IMR-90 (cell line): Measurements from ENCODE around the gene ARF1.

Source experiments
- BHLHE40 ChIP-seq: fragments of 150-350 bp; IDR thresholded peaks from 2 replicates; pipeline ENCODE4 v1.6.1; 2016; ENCODE audit warnings: mild to moderate bottlenecking, low read depth, low read length
- CEBPB ChIP-seq: IDR thresholded peaks from 2 replicates; pipeline ENCODE4 v1.6.1; 2012; ENCODE audit warnings: low read depth, low read length, improper control_type of control experiment
- FOS ChIP-seq: fragments of 150-350 bp; IDR thresholded peaks from 2 replicates; pipeline ENCODE4 v1.6.1; 2016; ENCODE audit warnings: low read depth, low read length
- MAFK ChIP-seq: IDR thresholded peaks from 2 replicates; pipeline ENCODE4 v1.6.1; 2012; ENCODE audit warnings: low read depth, low read length, improper control_type of control experiment
- MAZ ChIP-seq: IDR thresholded peaks from 2 replicates; pipeline ENCODE4 v1.6.1; 2012; ENCODE audit warnings: low read depth, mild to moderate bottlenecking, low read length, improper control_type of control experiment, moderate library complexity, borderline replicate concordance
- MXI1 ChIP-seq: IDR thresholded peaks from 2 replicates; pipeline ENCODE4 v1.6.1; 2012; ENCODE audit warnings: low read depth, mild to moderate bottlenecking, low read length, moderate library complexity, borderline replicate concordance
- POLR2A ChIP-seq: IDR thresholded peaks from 2 replicates; pipeline ENCODE4 v1.6.1; 2012; ENCODE audit warnings: mild to moderate bottlenecking, low read depth, low read length
- RAD21 ChIP-seq: IDR thresholded peaks from 2 replicates; pipeline ENCODE4 v1.6.1; 2012; ENCODE audit warnings: low read length, improper control_type of control experiment
- RCOR1 ChIP-seq: IDR thresholded peaks from 2 replicates; pipeline ENCODE4 v1.6.1; 2012; ENCODE audit warnings: mild to moderate bottlenecking, low read length, improper control_type of control experiment; ENCODE audit not compliant: insufficient replicate concordance
- RFX5 ChIP-seq: IDR thresholded peaks from 2 replicates; pipeline ENCODE4 v1.8.0; 2012; ENCODE audit warnings: low read depth, mild to moderate bottlenecking, low read length, moderate library complexity
- SMC3 ChIP-seq: fragments of 150-350 bp; IDR thresholded peaks from 2 replicates; pipeline ENCODE4 v1.6.1; 2016; ENCODE audit warnings: low read depth, mild to moderate bottlenecking, antibody characterized with exemption, low read length, moderate library complexity
- TF ChIP-seq, protein P1 (sequence below): conservative IDR thresholded peaks from 2 replicates; pipeline ENCODE4 v1.5.1; 2012; ENCODE audit warnings: mild to moderate bottlenecking, low read depth, low read length, improper control_type of control experiment
- TF ChIP-seq, protein P2 (sequence below): fragments of 150-350 bp; IDR thresholded peaks from 2 replicates; pipeline ENCODE4 v1.6.1; 2016; ENCODE audit warnings: low read depth, mild to moderate bottlenecking, low read length, moderate library complexity, borderline replicate concordance
- TF ChIP-seq, protein P3 (sequence below): fragments of 150-350 bp; IDR thresholded peaks from 2 replicates; pipeline ENCODE4 v1.6.1; 2017; ENCODE audit warnings: mild to moderate bottlenecking, antibody characterized with exemption, low read length, low read depth

DNA sequence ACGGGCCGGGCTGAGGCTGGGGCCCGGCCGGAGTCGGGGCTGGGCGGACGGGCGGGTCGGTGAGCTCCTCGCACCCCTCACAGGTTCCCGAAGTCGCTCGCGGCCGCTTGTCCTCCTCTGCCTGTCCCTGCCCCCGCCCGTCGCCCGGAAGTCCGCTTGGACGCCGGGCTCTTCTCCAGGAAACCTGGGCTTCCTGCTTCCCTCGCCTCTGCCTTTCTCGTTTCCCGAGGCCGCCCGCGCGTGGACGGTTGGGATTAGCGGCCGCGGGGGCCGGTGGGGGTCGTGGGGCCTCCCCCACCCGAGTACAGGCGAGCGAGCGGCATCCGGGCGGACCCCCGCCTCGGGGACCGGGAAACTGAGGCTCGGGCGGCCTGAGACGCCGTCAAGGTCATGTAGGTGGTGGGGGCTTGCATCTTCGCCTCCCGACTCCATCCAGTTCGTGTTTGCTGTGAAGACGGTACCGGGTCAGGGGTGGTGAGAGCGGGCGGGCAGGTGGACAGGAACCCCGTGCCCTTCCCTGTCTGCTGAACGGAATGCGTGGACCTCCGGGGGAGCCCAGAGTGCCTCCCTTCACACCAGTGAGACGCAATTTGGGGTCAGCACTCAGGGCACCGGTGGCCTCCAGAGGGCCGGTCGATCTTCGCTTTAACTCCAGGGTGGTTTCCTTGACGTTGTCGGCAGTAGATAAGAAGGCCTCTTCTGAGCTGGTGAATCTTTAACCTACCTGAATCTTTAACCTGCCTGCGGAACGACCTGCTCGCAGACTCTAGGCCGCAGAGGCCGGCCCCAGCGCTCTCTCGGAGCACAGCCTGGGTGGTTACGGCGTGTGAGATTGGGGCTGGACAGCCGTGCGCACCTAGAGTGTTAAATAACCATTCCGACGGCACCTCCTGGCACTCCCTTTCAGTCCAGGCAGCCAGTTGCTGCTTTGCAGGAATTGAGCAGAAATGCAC, 686 bp downstream of the ARF1 start:
- TF ChIP-seq, protein P1, sequence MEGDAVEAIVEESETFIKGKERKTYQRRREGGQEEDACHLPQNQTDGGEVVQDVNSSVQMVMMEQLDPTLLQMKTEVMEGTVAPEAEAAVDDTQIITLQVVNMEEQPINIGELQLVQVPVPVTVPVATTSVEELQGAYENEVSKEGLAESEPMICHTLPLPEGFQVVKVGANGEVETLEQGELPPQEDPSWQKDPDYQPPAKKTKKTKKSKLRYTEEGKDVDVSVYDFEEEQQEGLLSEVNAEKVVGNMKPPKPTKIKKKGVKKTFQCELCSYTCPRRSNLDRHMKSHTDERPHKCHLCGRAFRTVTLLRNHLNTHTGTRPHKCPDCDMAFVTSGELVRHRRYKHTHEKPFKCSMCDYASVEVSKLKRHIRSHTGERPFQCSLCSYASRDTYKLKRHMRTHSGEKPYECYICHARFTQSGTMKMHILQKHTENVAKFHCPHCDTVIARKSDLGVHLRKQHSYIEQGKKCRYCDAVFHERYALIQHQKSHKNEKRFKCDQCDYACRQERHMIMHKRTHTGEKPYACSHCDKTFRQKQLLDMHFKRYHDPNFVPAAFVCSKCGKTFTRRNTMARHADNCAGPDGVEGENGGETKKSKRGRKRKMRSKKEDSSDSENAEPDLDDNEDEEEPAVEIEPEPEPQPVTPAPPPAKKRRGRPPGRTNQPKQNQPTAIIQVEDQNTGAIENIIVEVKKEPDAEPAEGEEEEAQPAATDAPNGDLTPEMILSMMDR = no peak
- TF ChIP-seq FOS (no peak), MAFK (no peak), POLR2A (no peak; the same call in 1 of the 2 replicates), RAD21 (no peak), RFX5 (no peak), CEBPB (no peak), SMC3 (no peak), MXI1 (no peak), BHLHE40 (no peak), MAZ (no peak; the same call in 1 of the 2 replicates), RCOR1 (no peak)
- TF ChIP-seq, protein P2, sequence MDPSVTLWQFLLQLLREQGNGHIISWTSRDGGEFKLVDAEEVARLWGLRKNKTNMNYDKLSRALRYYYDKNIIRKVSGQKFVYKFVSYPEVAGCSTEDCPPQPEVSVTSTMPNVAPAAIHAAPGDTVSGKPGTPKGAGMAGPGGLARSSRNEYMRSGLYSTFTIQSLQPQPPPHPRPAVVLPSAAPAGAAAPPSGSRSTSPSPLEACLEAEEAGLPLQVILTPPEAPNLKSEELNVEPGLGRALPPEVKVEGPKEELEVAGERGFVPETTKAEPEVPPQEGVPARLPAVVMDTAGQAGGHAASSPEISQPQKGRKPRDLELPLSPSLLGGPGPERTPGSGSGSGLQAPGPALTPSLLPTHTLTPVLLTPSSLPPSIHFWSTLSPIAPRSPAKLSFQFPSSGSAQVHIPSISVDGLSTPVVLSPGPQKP = no peak
- TF ChIP-seq, protein P3, sequence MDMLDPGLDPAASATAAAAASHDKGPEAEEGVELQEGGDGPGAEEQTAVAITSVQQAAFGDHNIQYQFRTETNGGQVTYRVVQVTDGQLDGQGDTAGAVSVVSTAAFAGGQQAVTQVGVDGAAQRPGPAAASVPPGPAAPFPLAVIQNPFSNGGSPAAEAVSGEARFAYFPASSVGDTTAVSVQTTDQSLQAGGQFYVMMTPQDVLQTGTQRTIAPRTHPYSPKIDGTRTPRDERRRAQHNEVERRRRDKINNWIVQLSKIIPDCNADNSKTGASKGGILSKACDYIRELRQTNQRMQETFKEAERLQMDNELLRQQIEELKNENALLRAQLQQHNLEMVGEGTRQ = no peak
